Placental epithelial cell (primary cell): ENCODE results near the gene SPAG5. TPM values are rescaled to one million over a fixed set of nuclear protein-coding genes. Genes with fewer than 3 reads are reported as not detected.

ENCODE experiments used
- total RNA-seq: library from RNA; depleted of rRNA; stranded (reverse); fragments of >200 nt; gene quantifications from 2 replicates; pipeline ENCODE4 v1.2.3, GENCODE V29; 2012

Gene SPAG5
- 8.6 and 12.8 TPM in 2 replicates for total RNA-seq

DNA sequence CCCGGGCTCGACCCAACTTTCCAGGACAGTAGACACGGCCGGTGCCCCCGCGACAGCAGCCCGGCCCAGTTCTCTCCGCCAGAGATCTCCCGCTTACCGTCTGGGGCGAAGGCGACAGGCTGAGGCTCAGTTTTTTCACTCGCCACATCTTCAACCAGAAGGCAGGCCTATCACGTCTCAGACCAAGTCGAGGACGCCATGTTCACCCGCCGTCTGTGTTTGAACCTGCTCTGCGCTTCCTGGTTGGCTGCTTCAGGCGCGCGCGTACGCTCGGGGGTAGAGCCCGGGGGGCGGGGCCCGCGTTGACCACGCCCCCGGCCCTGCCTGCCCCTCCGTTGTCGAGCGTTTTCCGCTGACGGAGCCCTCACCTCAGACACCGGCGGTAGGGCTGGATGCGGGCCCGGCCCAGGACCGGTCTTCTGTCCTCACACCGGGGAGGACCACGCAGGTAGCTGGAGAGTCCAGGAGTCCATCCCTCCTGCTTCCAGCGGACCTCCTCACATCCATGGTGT lies at the start of gene SPAG5:
Gene SPAG5, minus strand, starts transcription at position 227 of the 512 bp plus-strand sequence. Its CDS starts 79 bp downstream, at position 148.

DNA sequence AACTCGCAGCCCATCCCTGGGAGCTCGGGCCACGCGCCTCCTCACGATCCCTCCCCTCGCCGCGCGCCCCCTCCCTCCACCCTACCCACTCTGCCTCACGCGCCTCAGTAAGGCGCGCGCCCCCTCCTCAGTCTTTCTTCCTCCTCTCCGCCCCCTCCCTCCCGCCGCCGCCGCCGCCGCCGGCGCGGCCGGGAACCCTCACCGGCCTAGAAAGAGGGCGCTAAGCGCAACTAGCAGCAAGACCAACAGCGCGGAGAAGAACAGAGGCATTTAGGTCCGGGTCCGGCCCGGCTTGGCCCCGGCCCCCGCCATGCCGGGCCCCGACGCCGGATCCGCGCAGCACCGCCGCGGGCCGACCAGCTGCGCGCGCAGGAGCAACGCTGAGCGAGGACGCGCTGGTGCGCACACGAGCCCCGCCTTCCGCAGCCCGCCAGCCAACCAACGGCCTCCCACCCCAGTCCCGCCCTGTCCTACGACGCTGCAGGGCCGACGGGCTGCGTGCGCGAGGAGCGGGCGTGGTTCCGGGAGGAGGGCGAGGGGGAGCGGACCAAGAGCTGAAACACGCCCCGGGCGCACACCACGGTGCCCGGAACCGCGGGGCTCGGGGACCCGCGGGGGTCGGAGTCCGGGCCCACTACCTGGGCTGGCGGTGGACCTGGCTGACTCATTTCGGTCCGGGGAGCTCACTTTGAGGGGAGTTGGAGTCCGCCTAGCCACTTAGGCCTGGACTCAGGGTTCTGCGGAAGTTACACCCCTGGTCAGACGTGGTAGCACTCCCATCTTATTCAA lies 46.2 kb upstream of the SPAG5 start, which contains the start of gene BLTP2:
Gene BLTP2, minus strand, starts transcription at position 372 of the 789 bp plus-strand sequence. Its CDS starts 102 bp downstream, at position 270.

GRCh38 chr17:28613931-28614381 lies 15.1 kb upstream of the SPAG5 start, which contains the start of gene RSKR:
RSKR (minus strand) TSS chr17:28614185; CDS start chr17:28614161, 24 bp downstream.

GRCh38 chr17:28576758-28577465 lies 21.9 kb downstream of the SPAG5 start, which contains the start of gene ALDOC:
ALDOC (minus strand) TSS chr17:28576895; CDS start chr17:28575532, 1,363 bp downstream.

DNA sequence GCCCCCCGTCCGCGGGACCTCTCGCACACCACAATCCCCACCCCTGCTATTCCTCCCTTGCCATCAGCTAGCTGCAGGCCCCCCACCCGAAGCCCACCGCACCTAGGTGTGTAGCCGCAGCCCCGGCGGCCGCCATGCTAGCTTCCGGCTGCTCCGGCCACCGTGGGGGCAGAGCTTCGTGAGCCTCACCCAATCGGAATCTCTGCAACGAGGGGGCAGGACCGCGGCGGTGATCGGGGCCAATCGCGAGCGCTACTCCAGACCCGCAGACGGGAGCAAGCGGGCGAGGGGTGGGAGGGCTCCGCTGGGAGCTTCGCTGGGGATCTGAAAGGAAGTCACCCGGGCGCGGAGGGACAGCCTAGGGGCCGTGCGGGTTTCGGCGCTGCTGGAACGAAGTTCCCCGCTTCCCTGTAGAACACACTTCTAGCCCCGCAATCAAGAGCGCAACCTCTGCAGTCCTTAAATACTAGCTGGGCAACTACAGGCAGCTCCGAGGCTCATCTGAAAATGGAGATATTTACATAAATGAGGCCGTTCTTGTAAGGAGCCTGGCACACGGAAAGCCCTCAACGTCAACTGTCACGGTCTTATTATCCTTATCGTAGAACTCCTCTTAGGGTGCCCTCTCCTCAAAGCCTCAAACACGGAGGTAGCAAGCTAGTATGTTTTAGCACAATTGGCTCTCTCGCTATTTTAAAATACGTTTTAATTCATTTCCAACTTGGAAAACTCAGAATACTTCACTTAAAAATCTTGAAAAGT lies 27.3 kb downstream of the SPAG5 start, which contains the start of gene PIGS:
Gene PIGS, minus strand, starts transcription at position 164 of the 762 bp plus-strand sequence. Its CDS starts 28 bp downstream, at position 136.

DNA sequence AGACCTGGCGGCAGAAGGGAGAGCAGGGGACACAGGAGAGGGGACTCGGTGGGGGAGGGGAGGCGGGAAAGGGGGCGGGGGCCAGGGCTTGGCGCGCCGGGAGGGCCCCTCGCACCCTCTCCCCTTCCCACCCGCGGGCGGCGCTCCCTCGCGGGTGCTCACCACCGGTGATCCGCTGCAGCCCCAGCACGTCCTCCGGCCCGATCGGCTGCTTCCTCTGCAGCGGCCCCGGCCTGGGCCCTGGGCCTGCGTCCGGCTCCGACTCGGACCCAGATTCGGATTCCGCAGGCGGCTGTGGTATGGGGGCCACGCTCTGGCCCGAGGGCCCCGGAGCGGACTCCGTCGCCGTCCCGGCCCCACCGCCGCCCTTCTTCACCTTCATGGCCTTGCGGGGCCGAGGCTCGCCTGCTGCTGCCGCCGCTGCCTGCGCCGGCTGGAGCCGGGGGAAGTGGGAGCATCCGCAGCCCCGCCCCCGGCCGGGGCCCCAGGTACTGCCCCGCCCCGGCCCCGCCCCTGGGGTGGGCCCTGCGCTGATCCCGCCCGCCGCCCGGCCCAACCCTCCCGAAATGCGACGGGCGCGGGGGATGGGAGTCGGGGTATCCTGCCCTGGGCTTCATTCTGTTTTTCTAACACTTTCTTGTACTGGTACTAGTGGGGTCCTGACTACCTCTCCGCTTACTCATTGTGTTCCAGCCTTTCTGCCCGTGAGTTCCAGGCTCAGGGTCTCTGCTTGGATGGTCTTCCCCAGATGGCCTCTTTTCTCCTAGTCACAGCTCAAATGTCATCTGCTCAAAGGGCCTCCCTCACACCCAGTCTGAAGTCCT lies 46.4 kb downstream of the SPAG5 start, which contains the start of gene UNC119:
Gene UNC119, minus strand, starts transcription at position 449 of the 824 bp plus-strand sequence. Its CDS starts 67 bp downstream, at position 382.

Other genes with a start within 250 kb of the SPAG5 start
- gene POLDIP2, start 241.5 kb downstream of the SPAG5 start, total RNA-seq, result 47.9 and 92.5 TPM in 2 replicates
- gene SEBOX, start 233.8 kb downstream of the SPAG5 start, total RNA-seq, result not detected in 2 replicates
- gene VTN, start 228.7 kb downstream of the SPAG5 start, total RNA-seq, result under 0.01 and 0.54 TPM in 2 replicates
- gene SARM1, start 227.3 kb downstream of the SPAG5 start, total RNA-seq, result 1.8 and 4.7 TPM in 2 replicates
- 6.3 and 7.4 TPM in 2 replicates for gene SLC46A1, start 192.8 kb downstream of the SPAG5 start, total RNA-seq
- not detected in 2 replicates for gene SLC13A2, start 125.4 kb downstream of the SPAG5 start, total RNA-seq
- gene FOXN1, start 92.7 kb downstream of the SPAG5 start, total RNA-seq, result not detected in 2 replicates
- 19.2 and 23.3 TPM in 2 replicates for gene UNC119, start 46.4 kb downstream of the SPAG5 start, total RNA-seq
- 73.8 and 95.4 TPM in 2 replicates for gene PIGS, start 27.5 kb downstream of the SPAG5 start, total RNA-seq
- gene ALDOC, start 22.1 kb downstream of the SPAG5 start, total RNA-seq, result 19.6 and 25.2 TPM in 2 replicates
- gene RSKR, start 15.2 kb upstream of the SPAG5 start, total RNA-seq, result 5.9 and 7.9 TPM in 2 replicates
- gene BLTP2, start 46.1 kb upstream of the SPAG5 start, total RNA-seq, result 79.7 and 145 TPM in 2 replicates
- 40.0 and 60.5 TPM in 2 replicates for gene SDF2, start 62.9 kb upstream of the SPAG5 start, total RNA-seq
- 42.1 and 51.8 TPM in 2 replicates for gene SUPT6H, start 63.2 kb upstream of the SPAG5 start, total RNA-seq
- gene PROCA1, start 112.9 kb upstream of the SPAG5 start, total RNA-seq, result 0.22 and 6.7 TPM in 2 replicates
- gene RAB34, start 118.8 kb upstream of the SPAG5 start, total RNA-seq, result 195 and 196 TPM in 2 replicates
- 327 and 599 TPM in 2 replicates for gene RPL23A, start 121.0 kb upstream of the SPAG5 start, total RNA-seq
- 9.0 and 15.8 TPM in 2 replicates for gene TLCD1, start 127.2 kb upstream of the SPAG5 start, total RNA-seq
- gene NEK8, start 129.8 kb upstream of the SPAG5 start, total RNA-seq, result 7.4 and 10.2 TPM in 2 replicates
- gene TRAF4, start 145.0 kb upstream of the SPAG5 start, total RNA-seq, result 76.6 and 103 TPM in 2 replicates
- gene FAM222B, start 243.8 kb upstream of the SPAG5 start, total RNA-seq, result 7.1 and 13.6 TPM in 2 replicates